ENCODE measurements around the gene VSTM4.

VSTM4 gene

DNA sequence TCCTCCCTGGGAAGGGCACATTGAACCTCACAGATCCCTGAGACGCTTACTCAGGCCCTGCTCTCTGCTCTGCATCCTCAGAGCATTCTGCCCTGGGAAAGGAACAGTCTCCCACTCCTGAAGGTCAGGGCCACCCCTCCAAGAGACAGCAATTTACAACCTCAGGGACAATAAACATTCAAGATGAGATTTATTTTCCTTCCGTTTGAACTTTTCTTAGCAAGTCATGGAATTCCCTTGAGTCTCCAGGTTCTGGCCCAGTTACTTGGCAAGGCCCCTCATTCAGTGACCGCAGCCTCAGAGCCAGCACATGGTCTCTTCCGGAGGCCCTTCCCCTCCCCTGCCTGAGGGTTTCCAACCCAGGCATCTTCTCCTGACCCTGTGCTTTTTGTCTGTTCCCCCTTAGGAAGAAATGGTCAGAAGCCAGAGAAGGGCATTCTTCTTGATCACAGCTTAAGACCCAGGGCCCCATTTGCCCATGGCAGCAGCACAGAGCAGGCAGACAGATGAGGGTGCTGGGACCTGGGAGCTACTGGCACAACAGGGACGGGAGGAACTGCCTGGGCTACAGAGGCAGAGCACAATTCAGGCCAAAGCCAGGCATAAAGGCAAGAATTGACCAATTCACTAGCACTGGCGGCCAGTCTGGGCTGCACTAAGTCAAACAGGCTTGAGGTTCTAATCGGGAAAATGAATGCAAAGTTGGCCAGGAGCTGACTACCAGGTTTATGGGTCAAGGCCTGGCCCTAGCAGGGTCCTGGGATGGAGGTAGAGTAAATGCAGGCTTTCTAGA lies 56.7 kb downstream of the VSTM4 start:
- DNase-seq (ENCODE audit: low read depth): no peak
- TF ChIP-seq, protein P1, sequence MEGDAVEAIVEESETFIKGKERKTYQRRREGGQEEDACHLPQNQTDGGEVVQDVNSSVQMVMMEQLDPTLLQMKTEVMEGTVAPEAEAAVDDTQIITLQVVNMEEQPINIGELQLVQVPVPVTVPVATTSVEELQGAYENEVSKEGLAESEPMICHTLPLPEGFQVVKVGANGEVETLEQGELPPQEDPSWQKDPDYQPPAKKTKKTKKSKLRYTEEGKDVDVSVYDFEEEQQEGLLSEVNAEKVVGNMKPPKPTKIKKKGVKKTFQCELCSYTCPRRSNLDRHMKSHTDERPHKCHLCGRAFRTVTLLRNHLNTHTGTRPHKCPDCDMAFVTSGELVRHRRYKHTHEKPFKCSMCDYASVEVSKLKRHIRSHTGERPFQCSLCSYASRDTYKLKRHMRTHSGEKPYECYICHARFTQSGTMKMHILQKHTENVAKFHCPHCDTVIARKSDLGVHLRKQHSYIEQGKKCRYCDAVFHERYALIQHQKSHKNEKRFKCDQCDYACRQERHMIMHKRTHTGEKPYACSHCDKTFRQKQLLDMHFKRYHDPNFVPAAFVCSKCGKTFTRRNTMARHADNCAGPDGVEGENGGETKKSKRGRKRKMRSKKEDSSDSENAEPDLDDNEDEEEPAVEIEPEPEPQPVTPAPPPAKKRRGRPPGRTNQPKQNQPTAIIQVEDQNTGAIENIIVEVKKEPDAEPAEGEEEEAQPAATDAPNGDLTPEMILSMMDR (IDR thresholded peaks at IDR 0.05; ENCODE audit: control insufficient read depth, extremely low read depth, insufficient read depth): no peak
- H3K4me3 ChIP-seq (ENCODE audit: low read depth, low read length): no peak overlapping the region

DNA sequence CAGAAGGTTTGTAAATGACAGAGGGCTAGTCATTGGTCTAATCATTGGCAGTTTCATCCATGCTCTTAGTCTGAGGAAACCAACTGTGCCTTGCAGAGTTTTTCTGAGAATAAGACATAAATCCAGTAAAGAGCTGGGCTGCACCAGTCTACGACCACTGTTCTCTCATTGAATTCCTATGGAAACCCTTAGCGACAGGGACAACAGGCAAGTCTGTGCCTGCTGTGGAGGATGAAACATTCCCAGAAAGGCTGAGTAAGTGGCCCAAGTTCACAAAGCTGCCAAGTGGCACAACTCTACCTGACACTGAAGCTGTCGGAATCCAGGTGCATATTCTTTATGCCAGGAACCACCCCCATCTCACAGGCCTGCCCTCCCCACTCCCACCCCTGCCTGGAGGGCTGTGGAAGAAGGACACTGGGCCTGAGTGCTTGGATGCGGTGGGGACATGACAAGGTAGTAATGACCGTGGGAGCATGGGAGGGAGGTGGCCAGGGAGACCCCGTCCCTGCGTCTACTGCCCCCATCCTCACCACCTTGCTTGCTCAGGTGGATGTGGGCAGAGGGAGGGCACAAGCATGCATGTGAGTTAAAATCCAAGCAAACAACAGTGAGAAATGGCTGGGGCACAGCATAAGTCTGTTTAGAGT lies 58.0 kb downstream of the VSTM4 start:
- H3K4me3 ChIP-seq (ENCODE audit: low read depth, low read length): no peak overlapping the region
- no peak for DNase-seq (ENCODE audit: low read depth)
- TF ChIP-seq, protein P1 (IDR thresholded peaks at IDR 0.05; ENCODE audit: control insufficient read depth, extremely low read depth, insufficient read depth): no peak

DNA sequence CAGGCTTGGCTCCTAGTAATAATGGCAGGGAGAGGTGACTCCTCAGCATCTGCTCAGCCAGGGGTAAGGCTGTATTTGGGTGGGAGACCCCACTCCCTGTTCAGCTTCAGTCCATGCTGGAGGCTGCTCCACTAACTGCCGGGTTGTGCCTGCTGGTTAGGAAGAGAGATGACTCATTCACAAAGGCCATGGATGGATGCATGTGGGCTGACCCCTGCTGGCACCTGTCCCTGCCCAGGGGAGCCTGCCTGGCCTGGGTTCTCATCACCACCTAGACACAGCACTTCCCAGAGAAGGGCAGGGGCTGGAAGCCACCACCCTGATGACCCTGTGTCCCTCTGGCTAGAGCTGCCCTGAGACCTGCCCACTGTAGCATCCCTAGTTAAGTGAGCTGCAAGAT lies 59.0 kb downstream of the VSTM4 start:
- no peak overlapping the region for H3K4me3 ChIP-seq (ENCODE audit: low read depth, low read length)
- TF ChIP-seq, protein P1 (IDR thresholded peaks at IDR 0.05; ENCODE audit: control insufficient read depth, extremely low read depth, insufficient read depth): no peak
- DNase-seq (ENCODE audit: low read depth): no peak

DNA sequence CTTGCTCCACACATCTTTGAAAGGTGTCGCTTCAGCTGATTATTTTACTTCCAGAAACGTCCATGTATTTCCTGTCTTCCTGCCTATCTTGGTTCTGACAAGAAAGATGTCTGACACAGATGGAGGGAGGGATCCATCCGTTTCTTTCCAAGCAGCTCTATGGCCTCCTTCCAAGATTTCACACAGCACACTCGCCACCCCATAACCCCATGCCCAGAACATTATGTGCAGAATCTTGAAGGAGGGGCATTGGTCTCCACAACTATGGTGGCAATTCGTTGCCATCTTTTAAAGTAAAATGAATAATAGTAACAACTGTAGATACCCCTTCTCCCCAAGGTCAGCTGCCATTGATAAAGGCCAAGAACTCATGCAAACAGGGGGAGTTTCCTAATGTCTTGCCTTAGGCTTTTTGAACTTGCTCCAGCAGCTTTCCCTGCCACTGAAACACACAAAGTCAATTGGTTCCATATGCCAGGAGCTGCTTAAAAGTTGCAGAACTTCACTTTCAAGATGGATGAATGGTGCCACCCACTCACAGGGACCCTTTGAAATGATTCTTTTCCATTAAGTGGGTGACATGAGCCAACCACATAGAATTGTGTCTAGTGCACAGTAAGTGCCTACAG lies 60.0 kb downstream of the VSTM4 start:
- no peak for DNase-seq (ENCODE audit: low read depth)
- TF ChIP-seq, protein P1 (IDR thresholded peaks at IDR 0.05; ENCODE audit: control insufficient read depth, extremely low read depth, insufficient read depth): no peak
- no peak overlapping the region for H3K4me3 ChIP-seq (ENCODE audit: low read depth, low read length)

DNA sequence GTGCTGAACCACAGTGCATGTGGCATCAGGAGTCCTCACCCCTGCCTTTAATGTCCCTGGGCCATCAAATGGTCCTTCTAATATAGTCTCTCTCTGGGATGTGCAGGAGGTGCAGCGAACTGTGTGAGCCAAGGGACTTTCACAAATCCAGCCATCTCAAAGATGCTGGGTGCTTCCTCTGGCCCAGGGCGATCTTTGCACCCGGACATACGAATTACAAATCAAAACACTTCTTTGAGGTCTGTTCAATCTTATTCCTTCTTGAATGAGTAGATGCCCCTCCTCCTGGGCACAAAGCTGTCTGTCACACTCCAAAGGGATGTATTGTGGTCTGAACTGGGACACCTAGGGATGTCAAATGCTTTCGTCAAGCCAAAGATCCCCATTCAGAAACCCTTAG lies 60.6 kb downstream of the VSTM4 start:
- no peak for DNase-seq (ENCODE audit: low read depth)
- TF ChIP-seq, protein P1 (IDR thresholded peaks at IDR 0.05; ENCODE audit: control insufficient read depth, extremely low read depth, insufficient read depth): no peak
- no peak overlapping the region for H3K4me3 ChIP-seq (ENCODE audit: low read depth, low read length)

DNA sequence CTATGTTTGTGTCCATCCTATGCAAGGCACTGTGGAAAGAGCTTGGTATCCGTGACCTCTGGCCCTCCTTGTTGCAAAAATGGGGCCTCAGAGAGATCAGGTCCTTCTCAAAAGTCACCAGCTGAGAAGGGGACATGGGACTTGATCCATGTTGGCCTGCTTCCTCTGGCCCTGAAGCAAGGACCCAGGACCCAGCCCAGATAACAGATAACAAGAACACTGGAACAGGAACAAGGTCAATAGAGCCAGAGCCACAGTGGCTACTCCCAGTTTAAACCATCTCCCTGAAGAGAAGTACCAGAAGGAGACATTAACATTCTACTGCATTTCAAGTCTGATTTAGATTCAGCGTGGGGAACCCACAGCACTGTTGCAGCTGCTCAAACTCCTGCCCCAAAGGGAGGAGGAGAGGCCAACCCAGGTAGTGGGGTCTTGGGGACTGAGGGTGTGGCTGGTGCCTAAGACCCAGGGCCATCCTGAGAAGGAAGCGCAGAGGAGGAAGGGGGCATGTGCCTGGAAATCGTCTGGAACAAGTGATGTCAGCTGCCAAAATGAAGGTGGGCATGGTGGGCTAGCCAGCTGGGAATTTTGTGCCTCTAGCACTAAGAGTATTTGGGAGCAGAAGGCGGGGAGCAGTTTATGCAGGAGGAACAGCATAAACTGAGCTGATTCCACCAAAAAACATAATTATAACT lies 61.2 kb downstream of the VSTM4 start:
- DNase-seq (ENCODE audit: low read depth): no peak
- H3K4me3 ChIP-seq (ENCODE audit: low read depth, low read length): no peak overlapping the region
- TF ChIP-seq, protein P1 (IDR thresholded peaks at IDR 0.05; ENCODE audit: control insufficient read depth, extremely low read depth, insufficient read depth): no peak

Measured in LNCaP clone FGC (cell line).